ENCODE data around the gene GPR156.
"Not testable (repeated sequence)": the region's sequence is repeated elsewhere in the genome, so short reads cannot be mapped to it uniquely, and the experiment has no call there.

Gene GPR156

DNA sequence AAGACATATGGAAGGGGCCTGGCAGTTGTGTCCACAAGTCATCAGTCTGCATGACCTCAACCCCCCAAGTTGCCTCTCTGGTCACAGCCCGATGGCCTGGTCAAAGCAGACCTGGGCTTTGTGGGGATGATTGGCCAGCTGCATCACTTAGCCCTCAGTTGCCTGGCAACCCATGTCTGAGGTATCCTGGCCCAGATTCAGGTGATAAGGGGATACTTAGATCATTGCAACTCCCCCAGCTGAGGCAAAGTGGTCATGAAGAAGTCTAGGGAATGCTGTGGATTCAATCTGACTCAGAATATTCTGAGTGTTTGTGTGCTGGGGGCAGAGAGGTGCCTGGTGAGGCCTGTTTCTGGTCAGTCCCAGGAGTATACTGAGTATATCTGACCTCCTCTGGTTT, 5.0 kb downstream of the GPR156 start:
- no peak for DNase-seq

DNA sequence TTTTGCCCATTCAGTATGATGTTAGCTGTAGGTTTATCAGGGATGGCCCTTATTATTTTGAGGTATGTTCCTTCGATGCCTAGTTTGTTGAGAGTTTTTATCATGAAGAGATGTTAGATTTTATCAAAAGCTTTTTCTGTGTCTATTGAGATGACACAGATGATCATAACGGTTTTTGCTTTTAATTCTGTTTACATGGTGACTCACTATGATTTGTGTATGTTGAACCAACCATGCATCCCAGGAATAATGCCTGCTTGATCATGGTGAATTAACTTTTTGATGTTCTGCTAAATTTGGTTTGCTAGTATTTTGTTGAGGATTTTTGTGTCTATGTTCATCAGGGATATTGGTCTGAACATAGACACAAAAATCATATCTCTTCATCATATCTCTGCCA, 8.3 kb downstream of the GPR156 start:
- intact Hi-C loops (cut with DNase I): no loop called here
- no peak for DNase-seq

More for the DNA sequence above, 5.0 kb downstream of the GPR156 start:
- intact Hi-C loops (cut with DNase I): no loop called here

DNA sequence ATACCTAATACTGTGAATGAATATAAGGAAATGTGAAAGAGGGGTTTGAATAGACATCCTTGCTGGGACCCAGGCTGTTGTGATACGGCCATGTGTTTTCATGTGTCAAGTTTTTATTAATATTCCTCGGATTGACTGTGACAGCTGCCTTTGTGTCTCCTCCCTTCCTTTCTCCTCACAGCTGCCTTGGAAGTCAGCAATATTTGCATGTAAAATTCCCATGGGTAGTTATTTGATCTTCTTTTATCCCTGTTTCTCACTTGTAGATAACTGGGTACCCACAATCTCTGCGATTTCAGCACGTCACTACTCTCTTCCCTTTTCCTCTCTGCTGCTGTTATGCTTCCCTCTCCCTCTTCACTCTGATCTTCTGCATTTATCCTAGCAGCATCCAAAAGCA, 9.4 kb downstream of the GPR156 start:
- DNase-seq: no peak
- intact Hi-C loops (cut with DNase I): no loop called here

- intact Hi-C loops (cut with DNase I): no loop called here
- peak in 2 of 42 donors; percentile 12 to 56 for DNase-seq
Observed at GRCh38 chr3:120274739-120275167, 10.3 kb downstream of the GPR156 start.

DNA sequence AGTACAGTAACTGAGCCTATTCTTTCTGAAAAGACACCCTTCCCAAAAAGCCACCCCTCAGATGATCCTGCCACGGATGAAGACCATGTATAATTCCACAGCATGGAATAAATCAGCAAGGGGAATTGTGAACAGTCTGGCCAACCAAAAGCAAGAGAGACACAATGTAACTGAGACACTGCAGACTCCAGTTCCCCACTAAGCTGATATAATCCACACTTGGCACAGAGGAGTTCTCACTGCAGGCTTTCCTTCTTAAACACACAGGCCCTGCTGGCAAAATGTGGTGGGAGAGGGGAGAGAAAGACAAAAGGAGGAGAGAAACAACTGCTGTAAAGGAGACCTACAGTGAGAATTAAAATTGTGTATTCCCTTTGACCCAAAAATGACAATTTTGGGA, 12.7 kb downstream of the GPR156 start:
- DNase-seq: no peak
- intact Hi-C loops (cut with DNase I): no loop called here

- DNase-seq: no peak
- intact Hi-C loops (cut with DNase I): no loop called here
Observed at GRCh38 chr3:120265989-120266388, 19.0 kb downstream of the GPR156 start.

GRCh38 chr3:120264963-120265362, 20.1 kb downstream of the GPR156 start:
- DNase-seq: no peak
- intact Hi-C loops (cut with DNase I): no loop called here

DNA sequence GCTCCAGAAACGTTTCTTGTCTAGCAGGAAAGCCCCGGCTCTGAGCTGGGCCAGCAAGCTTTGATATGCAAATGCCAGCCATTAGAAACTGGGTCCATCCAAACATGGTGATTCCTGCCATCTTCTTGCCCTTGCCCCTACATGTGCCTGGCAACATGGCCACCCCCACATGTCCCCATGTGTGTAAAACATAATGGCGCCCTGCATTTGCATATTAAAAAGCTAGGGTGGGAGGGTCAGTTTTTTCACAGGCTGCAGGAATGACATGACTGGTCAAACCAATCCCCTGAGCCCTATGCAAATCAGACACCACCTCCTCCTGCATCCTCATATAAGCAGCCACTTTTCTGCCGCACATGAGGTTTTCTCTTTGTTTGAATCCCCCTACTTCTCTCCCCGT, 21.2 kb downstream of the GPR156 start:
- intact Hi-C loops (cut with DNase I): no loop called here
- DNase-seq: no peak

- DNase-seq: no peak
- intact Hi-C loops (cut with DNase I): no loop called here
Observed at GRCh38 chr3:120258009-120258408, 27.0 kb downstream of the GPR156 start.

GRCh38 chr3:120245386-120245785, 39.6 kb downstream of the GPR156 start:
- no peak for DNase-seq

GRCh38 chr3:120244834-120245225, 40.2 kb downstream of the GPR156 start:
- intact Hi-C loops (cut with DNase I): loop anchor here (2.0 to 10.0 kb wide), 3 partner anchors 100 to 310 kb away; partner anchors contain the start of gene LRRC58
- DNase-seq: no peak

More at GRCh38 chr3:120245386-120245785, 39.6 kb downstream of the GPR156 start:
- intact Hi-C loops (cut with DNase I): loop anchor here (2.0 to 10.0 kb wide), 3 partner anchors 99 to 309 kb away; partner anchors contain the start of gene LRRC58

DNA sequence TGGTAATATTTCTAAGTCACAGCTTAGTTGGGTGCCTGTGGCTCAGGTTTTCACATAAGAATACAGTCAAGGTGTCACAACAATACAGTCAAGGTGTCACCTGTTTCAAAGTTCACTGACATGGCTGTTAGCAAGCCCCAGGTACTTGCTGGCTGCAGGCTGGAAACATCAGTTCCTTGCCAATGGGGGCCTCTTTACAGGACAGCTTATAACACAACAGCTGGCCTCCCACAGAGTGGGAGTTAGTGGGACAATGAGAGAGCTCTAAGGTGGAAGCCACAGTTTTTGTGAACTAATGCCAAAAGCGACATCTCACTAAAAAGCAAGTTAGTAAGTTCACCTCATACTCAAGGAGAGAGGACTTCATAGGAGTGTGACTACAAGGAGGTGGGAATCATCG, 45.4 kb downstream of the GPR156 start:
- intact Hi-C loops (cut with DNase I): loop anchor here (10.0 kb wide), 2 partner anchors 105 to 315 kb away; partner anchors contain the start of gene LRRC58
- no peak for DNase-seq

- no peak for DNase-seq
- intact Hi-C loops (cut with DNase I): no loop called here
Observed at GRCh38 chr3:120227710-120228347, 57.2 kb downstream of the GPR156 start.

DNA sequence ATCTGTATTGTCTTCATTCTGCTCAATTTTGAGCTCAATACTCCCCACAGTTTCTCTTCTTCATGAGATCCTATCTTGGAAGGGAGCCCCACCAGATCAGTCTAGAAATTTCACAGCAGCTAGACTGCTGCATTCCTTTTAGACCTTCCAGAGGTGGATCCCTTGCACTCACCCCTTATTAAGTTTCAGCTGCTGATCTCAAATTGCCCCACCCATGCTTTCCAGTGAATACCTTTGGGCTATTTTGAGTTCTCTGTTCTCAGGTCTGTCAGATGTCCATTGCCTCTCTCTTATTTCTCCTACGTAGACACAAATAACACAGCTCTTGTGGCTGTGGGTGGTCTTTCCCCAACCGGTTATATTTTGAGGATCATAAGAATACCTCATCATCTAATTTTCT, 60.8 kb downstream of the GPR156 start:
- DNase-seq: no peak
- intact Hi-C loops (cut with DNase I): no loop called here

- intact Hi-C loops (cut with DNase I): no loop called here
Observed at GRCh38 chr3:120218981-120219380, 66.0 kb downstream of the GPR156 start.

GRCh38 chr3:120216633-120217032, 68.4 kb downstream of the GPR156 start:
- intact Hi-C loops (cut with DNase I): not testable (repeated sequence)

More at GRCh38 chr3:120218981-120219380, 66.0 kb downstream of the GPR156 start:
- no peak for DNase-seq

GRCh38 chr3:120214176-120214575, 70.8 kb downstream of the GPR156 start:
- intact Hi-C loops (cut with DNase I): no loop called here
- no peak for DNase-seq

More at GRCh38 chr3:120216633-120217032, 68.4 kb downstream of the GPR156 start:
- DNase-seq: not testable (repeated sequence)

DNA sequence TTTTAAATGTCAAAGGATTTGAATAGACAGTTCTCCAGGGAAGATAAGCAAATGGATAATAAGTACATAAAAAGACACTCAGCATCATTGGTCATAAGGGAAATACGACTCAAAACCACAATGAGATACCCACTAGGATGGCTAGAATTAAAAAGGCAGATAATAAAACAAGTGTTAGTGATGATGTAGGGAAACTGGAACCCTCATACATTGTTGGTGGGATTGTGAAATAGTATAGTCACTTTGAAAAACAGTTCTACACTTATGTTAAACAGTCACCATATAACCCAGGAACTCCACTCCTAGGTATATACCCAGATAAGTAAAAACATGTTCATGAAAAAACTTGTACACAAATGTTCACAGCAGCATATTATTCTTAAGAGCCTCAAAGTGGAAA, 72.5 kb downstream of the GPR156 start:
- intact Hi-C loops (cut with DNase I): no loop called here
- DNase-seq: no peak

GRCh38 chr3:120209425-120209824, 75.6 kb downstream of the GPR156 start:
- intact Hi-C loops (cut with DNase I): no loop called here
- no peak for DNase-seq

DNA sequence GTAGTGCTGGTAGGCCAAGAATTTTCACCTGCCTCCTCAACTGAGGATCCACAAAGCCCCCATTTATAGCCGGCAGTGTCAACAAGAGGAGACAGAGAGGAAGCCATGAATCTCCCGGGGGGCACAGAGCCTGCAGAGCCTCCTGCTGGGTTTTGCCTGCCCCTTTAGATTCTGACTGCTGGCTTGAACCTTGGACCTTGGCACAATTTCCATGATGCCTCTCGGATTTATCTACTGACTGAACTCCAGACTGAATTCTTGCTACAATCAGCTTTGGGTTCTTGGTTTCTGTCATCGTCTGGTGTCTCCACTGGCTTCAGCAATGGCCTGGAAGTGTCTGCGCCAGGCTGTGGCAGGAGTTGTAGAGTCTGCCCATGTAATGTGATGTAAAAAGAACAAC, 80.7 kb downstream of the GPR156 start:
- intact Hi-C loops (cut with DNase I): no loop called here
- DNase-seq: no peak

DNA sequence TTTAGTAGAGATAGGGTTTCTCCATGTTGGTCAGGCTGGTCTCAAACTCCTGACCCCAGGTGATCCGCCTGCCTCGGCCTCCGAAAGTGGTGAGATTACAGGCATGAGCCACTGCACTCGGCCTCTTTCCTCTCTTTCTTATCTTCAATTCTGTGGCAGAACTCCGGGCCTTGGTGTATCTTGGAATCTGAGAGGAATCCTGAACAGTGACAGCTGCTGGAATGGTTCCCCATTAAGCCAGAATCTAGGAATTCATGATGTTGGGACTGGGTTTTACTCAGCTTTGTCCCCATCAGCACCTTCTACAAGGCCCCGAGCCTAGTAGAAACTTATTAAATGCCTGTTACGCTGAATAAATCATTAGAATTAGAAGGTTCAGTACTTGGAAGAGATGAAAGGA, 81.4 kb downstream of the GPR156 start:
- intact Hi-C loops (cut with DNase I): no loop called here
- DNase-seq: no peak

Data from head of caudate nucleus (tissue), 42 donors.